HepG2 (cell line): ENCODE data around the gene NAALADL1. TPM values are rescaled to one million over a fixed set of nuclear protein-coding genes. Genes with fewer than 3 reads are reported as not detected.

Experiments
- ATAC-seq: fragments of 200-7000 bp; cut with Tn5 transposase; 3 replicates; pipeline ENCODE4 v1.9.1; 2020; ENCODE audit warnings: mild to moderate bottlenecking, moderate library complexity
- BruUV-seq: library from RNA; stranded (reverse); fragments of 400-500 nt; replicated peaks from 2 replicates; lab custom pipeline; 2021; lab: Mats Ljungman, UMichigan
- CTCF ChIA-PET: fragments of 300-600 bp; formaldehyde crosslinking; extraction: SDS; loops from one replicate; lab custom pipeline; 2021; ENCODE audit warnings: low total read pairs, inconsistent platforms, low intra/inter-chr PET ratio; lab: Yijun Ruan, JAX
- POLR2A ChIA-PET: fragments of 350-600 bp; sonication (Branson Sonifier 250); formaldehyde crosslinking; loops from one replicate; lab custom pipeline; 2020; ENCODE audit warnings: antibody characterized with exemption, inconsistent platforms; lab: Yijun Ruan, JAX
- DNase-seq: peaks from one replicate; pipeline ENCODE4 v3.0.0-alpha.2; 2015; ENCODE audit warnings: low spot score
- FAIRE-seq: peaks from 3 replicates; lab custom pipeline; 2011; peaks lifted over from hg19 to GRCh38; lab: Jason Lieb, UNC
- H2AFZ ChIP-seq: one replicate; pipeline ENCODE4 v1.6.1; 2011; ENCODE audit warnings: low read length, inconsistent platforms
- H3K27ac ChIP-seq: fragments of 300-600 bp; 3 replicates; pipeline ENCODE4 v1.8.0; 2011; ENCODE audit warnings: mixed run types, mild to moderate bottlenecking, mixed read lengths, low read length, inconsistent platforms; ENCODE audit not compliant: insufficient read depth; ENCODE audit errors: extremely low read length
- H3K27me3 ChIP-seq, 2 experiments: fragments of 200-600 bp in 1 of 2; 2 replicates in 1 of 2; 3 replicates in 1 of 2; pipeline versions ENCODE4 v1.6.0 to v1.8.0; 2011; ENCODE audit warnings: low read length in 2 of 2, mild to moderate bottlenecking in 2 of 2, moderate library complexity in 2 of 2, inconsistent platforms in 1 of 2; ENCODE audit not compliant: insufficient read depth in 2 of 2, control insufficient read depth in 1 of 2
- H3K36me3 ChIP-seq, 2 experiments: fragments of 200-600 bp in 1 of 2; replicated peaks in 1 of 2; 2 replicates in 1 of 2; 3 replicates in 1 of 2; pipeline versions ENCODE4 v1.5.1 to v1.8.0; 2011; ENCODE audit warnings: low read length in 2 of 2, inconsistent platforms in 1 of 2; ENCODE audit not compliant: insufficient read depth in 2 of 2, control insufficient read depth in 1 of 2
- H3K4me1 ChIP-seq: 2 replicates; pipeline ENCODE4 v1.5.1; 2012; ENCODE audit warnings: low read length, inconsistent platforms; ENCODE audit not compliant: insufficient read depth
- H3K4me2 ChIP-seq: 2 replicates; pipeline ENCODE4 v1.6.0; 2011; ENCODE audit warnings: low read depth, low read length, inconsistent platforms
- H3K4me3 ChIP-seq, 3 experiments: fragments of 200-600 bp in 1 of 3; sonication (generic), shearing (Covaris generic) in 1 of 3; replicated peaks in 1 of 3; 2 replicates each; pipeline ENCODE4 v1.5.1; 2011 to 2016; ENCODE audit warnings: low read length in 3 of 3, inconsistent platforms in 2 of 3, low read depth in 2 of 3, mild to moderate bottlenecking in 2 of 3, control low read depth in 1 of 3, mixed read lengths in 1 of 3; ENCODE audit not compliant: insufficient read depth in 1 of 3
- H3K79me2 ChIP-seq: one replicate; pipeline ENCODE4 v1.6.1; 2011; ENCODE audit warnings: low read length, inconsistent platforms; ENCODE audit not compliant: insufficient read depth
- H3K9ac ChIP-seq: 2 replicates; pipeline ENCODE4 v1.6.0; 2011; ENCODE audit warnings: mild to moderate bottlenecking, low read depth, low read length, inconsistent platforms; ENCODE audit not compliant: insufficient read depth
- H3K9me3 ChIP-seq: 2 replicates; pipeline ENCODE4 v1.5.1; 2012; ENCODE audit warnings: mild to moderate bottlenecking, low read length
- H4K20me1 ChIP-seq: 2 replicates; pipeline ENCODE4 v1.6.0; 2011; ENCODE audit warnings: inconsistent platforms, mild to moderate bottlenecking, low read length, moderate library complexity; ENCODE audit not compliant: insufficient read depth
- HOXA7 ChIP-seq: sonication (generic); formaldehyde crosslinking; IDR thresholded peaks from 2 replicates; pipeline ENCODE4 v1.8.1; 2022; ENCODE audit warnings: mild to moderate bottlenecking, missing genetic modification reagents, moderate library complexity
- MTF2 ChIP-seq: sonication (generic); formaldehyde crosslinking; IDR thresholded peaks from 2 replicates; pipeline ENCODE4 v1.5.0; 2020; ENCODE audit warnings: missing genetic modification reagents, borderline replicate concordance
- SAP130 ChIP-seq: IDR thresholded peaks from 2 replicates; pipeline ENCODE4 v1.6.1; 2016; ENCODE audit warnings: low read depth
- SOX5 ChIP-seq: IDR thresholded peaks from 2 replicates; pipeline ENCODE4 v1.6.1; 2016; ENCODE audit warnings: borderline replicate concordance
- THAP11 ChIP-seq: IDR thresholded peaks from 2 replicates; pipeline ENCODE4 v1.6.1; 2016; ENCODE audit warnings: missing biosample characterization, missing genetic modification reagents
- TOE1 ChIP-seq: sonication (generic); formaldehyde crosslinking; IDR thresholded peaks from 2 replicates; pipeline ENCODE4 v1.4.0; 2020; ENCODE audit warnings: mild to moderate bottlenecking, missing genetic modification reagents
- USF2 ChIP-seq, 2 experiments: sonication (generic) in 1 of 2; formaldehyde crosslinking in 1 of 2; IDR thresholded peaks; 2 replicates each; pipeline versions ENCODE4 v1.5.1 to v1.6.1; 2011 to 2020; ENCODE audit warnings: borderline replicate concordance in 1 of 2, low read depth in 1 of 2, low read length in 1 of 2, mild to moderate bottlenecking in 1 of 2, missing genetic modification reagents in 1 of 2, moderate library complexity in 1 of 2
- WGBS: methylation state at CpG from one replicate; pipeline ENCODE4 v1.1.6; 2017; ENCODE audit warnings: low lambda C conversion rate; 5-methylcytosine and 5-hydroxymethylcytosine counted together
- in situ Hi-C: cut with HindIII; loops from 2 replicates; pipeline ENCODE4 v1.10.0; 2017; ENCODE audit warnings: low pct_unique_long_range_greater_than_20kb; ENCODE audit not compliant: extremely low pct_ligation_motif_present
- intact Hi-C: fragments of 100-400 bp; cut with micrococcal nuclease; formaldehyde crosslinking; loops from one replicate; pipeline ENCODE4 v1.10.0; 2022; ENCODE audit not compliant: unreplicated experiment
- polyA plus RNA-seq, 8 experiments: library from polyadenylated mRNA; depleted of rRNA in 3 of 8; stranded (reverse) in 7 of 8; unstranded in 1 of 8; fragments of >200 nt; fragmentation: Illumina TruSeq in 4 of 8; extraction: Trizol in 4 of 8; gene quantifications; 2 replicates each; pipeline versions ENCODE4 v1.2.1 to v1.2.3, GENCODE V29; 2011 to 2016; ENCODE audit warnings: low read depth in 4 of 8, missing spikeins in 1 of 8, mixed read lengths in 1 of 8; ENCODE audit not compliant: insufficient read depth in 1 of 8
- total RNA-seq, 5 experiments: library from RNA; depleted of rRNA; stranded (reverse); fragments of >200 nt; fragmentation: Illumina TruSeq; extraction: Trizol; gene quantifications; 2 replicates each; pipeline ENCODE4 v1.2.3, GENCODE V29; 2016; ENCODE audit warnings: low read depth in 1 of 5

The NAALADL1 gene
- total and polyA plus RNA-seq, 2 of the 13 experiments (the other 11 are each of a cell fraction or from before 2014, with no cell fraction given): 9.3 to 33.9 TPM

GRCh38 chr11:65002706-65003105 lies 55.6 kb downstream of the NAALADL1 start:
- Histone ChIP-seq H2AFZ (no peak overlapping the region), H4K20me1 (no peaks in the 10 kb centered on the region), H3K36me3 (no peaks in the 10 kb centered on the region), H3K27me3 (peaks cover 0 to 2% of the 10 kb centered on the region in 2 experiments; a peak in 1 of 5 replicates), H3K4me1 (peaks cover 69% of the 10 kb centered on the region), H3K9ac (no peak overlapping the region), H3K79me2 (no peaks in the 10 kb centered on the region), H3K4me2 (no peak overlapping the region), H3K4me3 (no peak overlapping the region), H3K9me3 (no peaks in the 10 kb centered on the region), H3K27ac (no peak overlapping the region)
- CTCF ChIA-PET: interaction anchor here (1.2 kb wide), 1 partner anchor 11 kb away, joined by 3 read pairs; the partner anchor contains the start of gene ARL2
- in situ Hi-C loops: no loop called here
- no TSS peak for BruUV-seq
- POLR2A ChIA-PET: interaction anchor here (2.3 kb wide), 1 partner anchor 12 kb away, joined by 5 read pairs; the partner anchor contains the start of gene ARL2
- ATAC-seq (no peak), DNase-seq (no peak), FAIRE-seq (no peak)
- no peak for TF ChIP-seq HOXA7 (CRISPR knock-in tag)
- TF ChIP-seq USF2 (IDR thresholded peaks at IDR 0.05; ENCODE audit: low read depth, low read length): no peak
- TF ChIP-seq USF2 (CRISPR knock-in tag; IDR thresholded peaks at IDR 0.05; ENCODE audit: borderline replicate concordance): no peak
- TF ChIP-seq SOX5 (CRISPR knock-in tag): no peak
- TF ChIP-seq MTF2 (CRISPR knock-in tag): no peak
- no peak for TF ChIP-seq SAP130
- TF ChIP-seq TOE1 (CRISPR knock-in tag): no peak
- TF ChIP-seq THAP11: no peak
- intact Hi-C loops: no loop called here
- WGBS: 43% methylated on average over 5 of the region's 5 CpGs
